ENCODE measurements around the gene PTGER3. TPM values are rescaled to one million over a fixed set of nuclear protein-coding genes. Genes with fewer than 3 reads are reported as not detected.

The PTGER3 gene
- total RNA-seq, 1 donor from 2014 or later = 1.1 TPM

GRCh38 chr1:71054281-71054731 is 6.7 kb upstream of the PTGER3 start:
- DNase-seq (ENCODE audit: low spot score) = no peak
- intact Hi-C loops (cut with DNase I) = no loop called here

- intact Hi-C loops (cut with DNase I) = no loop called here
- DNase-seq (ENCODE audit: low spot score) = no peak
Measured at GRCh38 chr1:71053758-71054157, 6.1 kb upstream of the PTGER3 start.

- intact Hi-C loops (cut with DNase I) = no loop called here
- DNase-seq (ENCODE audit: low spot score) = no peak
Measured at GRCh38 chr1:71053146-71053545, 5.5 kb upstream of the PTGER3 start.

- DNase-seq (ENCODE audit: low spot score) = no peak
- intact Hi-C loops (cut with DNase I) = loop anchor here (2.0 kb wide), 1 partner anchor 521 kb away; no protein-coding TSS in a partner anchor
Measured at GRCh38 chr1:71049951-71050598, 2.5 kb upstream of the PTGER3 start.

- intact Hi-C loops (cut with DNase I) = loop anchor here (2.0 kb wide), 1 partner anchor 362 kb away; no protein-coding TSS in a partner anchor
- no peak for DNase-seq (ENCODE audit: low spot score)
Measured at GRCh38 chr1:71046891-71047634, 553 bp downstream of the PTGER3 start.

- intact Hi-C loops (cut with DNase I) = loop anchor here (2.0 kb wide), 1 partner anchor 361 kb away; no protein-coding TSS in a partner anchor
- no peak for DNase-seq (ENCODE audit: low spot score)
Measured at GRCh38 chr1:71045463-71046028, 2.1 kb downstream of the PTGER3 start.

- DNase-seq (ENCODE audit: low spot score) = no peak
- intact Hi-C loops (cut with DNase I) = no loop called here
Measured at GRCh38 chr1:71044833-71045232, 2.8 kb downstream of the PTGER3 start.

GRCh38 chr1:71043065-71043464 is 4.6 kb downstream of the PTGER3 start:
- intact Hi-C loops (cut with DNase I) = no loop called here
- DNase-seq (ENCODE audit: low spot score) = no peak

- intact Hi-C loops (cut with DNase I) = no loop called here
- no peak for DNase-seq (ENCODE audit: low spot score)
Measured at GRCh38 chr1:71041806-71042205, 5.8 kb downstream of the PTGER3 start.

GRCh38 chr1:71039661-71040262 is 7.9 kb downstream of the PTGER3 start:
- DNase-seq (ENCODE audit: low spot score) = no peak
- intact Hi-C loops (cut with DNase I) = no loop called here

- intact Hi-C loops (cut with DNase I) = no loop called here
- no peak for DNase-seq (ENCODE audit: low spot score)
Measured at GRCh38 chr1:71038942-71039341, 8.7 kb downstream of the PTGER3 start.

GRCh38 chr1:71037829-71038620 is 9.6 kb downstream of the PTGER3 start:
- intact Hi-C loops (cut with DNase I) = no loop called here
- DNase-seq (ENCODE audit: low spot score) = no peak

- intact Hi-C loops (cut with DNase I) = no loop called here
- DNase-seq (ENCODE audit: low spot score) = no peak
Measured at GRCh38 chr1:71037066-71037465, 10.6 kb downstream of the PTGER3 start.

- DNase-seq (ENCODE audit: low spot score) = no peak
- intact Hi-C loops (cut with DNase I) = no loop called here
Measured at GRCh38 chr1:71033136-71033535, 14.5 kb downstream of the PTGER3 start.

GRCh38 chr1:71031426-71031825 is 16.2 kb downstream of the PTGER3 start:
- intact Hi-C loops (cut with DNase I) = no loop called here
- no peak for DNase-seq (ENCODE audit: low spot score)

GRCh38 chr1:71030026-71030425 is 17.6 kb downstream of the PTGER3 start:
- no peak for DNase-seq (ENCODE audit: low spot score)
- intact Hi-C loops (cut with DNase I) = no loop called here

- intact Hi-C loops (cut with DNase I) = no loop called here
- no peak for DNase-seq (ENCODE audit: low spot score)
Measured at GRCh38 chr1:71028981-71029380, 18.6 kb downstream of the PTGER3 start.

GRCh38 chr1:71027991-71028390 is 19.6 kb downstream of the PTGER3 start:
- no peak for DNase-seq (ENCODE audit: low spot score)
- intact Hi-C loops (cut with DNase I) = no loop called here

GRCh38 chr1:71026093-71026492 is 21.5 kb downstream of the PTGER3 start:
- no peak for DNase-seq (ENCODE audit: low spot score)
- intact Hi-C loops (cut with DNase I) = no loop called here

GRCh38 chr1:71023515-71023914 is 24.1 kb downstream of the PTGER3 start:
- intact Hi-C loops (cut with DNase I) = no loop called here
- DNase-seq (ENCODE audit: low spot score) = no peak
